Adrenal gland (tissue), 12 donors: ENCODE data around the gene MAD1L1. TPM values are rescaled to one million over a fixed set of nuclear protein-coding genes. Genes with fewer than 3 reads are reported as not detected.

Experiments
- DNase-seq, 7 donors: peaks; one replicate each; pipeline ENCODE4 v3.0.0-alpha.2; 2019 to 2020
- H3K27ac ChIP-seq, 5 donors: fragments of 200-600 bp; sonication (generic) in 4 of 5; 1 replicate in 3 of 5; 2 replicates in 2 of 5; pipeline versions ENCODE4 v1.5.1 to v1.8.0; 2016 to 2020; ENCODE audit warnings: mild to moderate bottlenecking in 1 of 5
- H3K27me3 ChIP-seq: fragments of 200-600 bp; 2 replicates; pipeline ENCODE4 v1.8.0; 2021
- H3K36me3 ChIP-seq, 2 donors: fragments of 200-600 bp; replicated peaks in 1 of 2; 1 replicate in 1 of 2; 2 replicates in 1 of 2; pipeline versions ENCODE4 v1.5.1 to v1.8.0; 2018 to 2022
- H3K4me1 ChIP-seq, 2 donors: fragments of 200-600 bp; replicated peaks in 1 of 2; 1 replicate in 1 of 2; 2 replicates in 1 of 2; pipeline versions ENCODE4 v1.5.1 to v1.8.0; 2018 to 2021
- H3K4me3 ChIP-seq, 4 donors: fragments of 200-600 bp; sonication (generic) in 3 of 4; one replicate each; pipeline ENCODE4 v1.5.1; 2016 to 2018
- H3K9me3 ChIP-seq, 3 donors: fragments of 200-600 bp; sonication (generic) in 1 of 3; replicated peaks in 1 of 3; 1 replicate in 2 of 3; 2 replicates in 1 of 3; pipeline versions ENCODE4 v1.5.1 to v1.8.0; 2016 to 2021
- CTCF ChIP-seq, 6 experiments: fragments of 450-650 bp in 4 of 6; fragments of 200-600 bp in 2 of 6; sonication (generic) in 1 of 6; IDR thresholded peaks; 1 replicate in 5 of 6; 2 replicates in 1 of 6; pipeline versions ENCODE4 v1.5.1 to v1.8.0; 2016 to 2021; ENCODE audit warnings: antibody characterized with exemption in 6 of 6, mild to moderate bottlenecking in 2 of 6, moderate library complexity in 1 of 6
- POLR2A ChIP-seq, 2 donors: fragments of 450-650 bp; IDR thresholded peaks; one replicate each; pipeline ENCODE4 v1.6.1; 2017; ENCODE audit warnings: antibody characterized with exemption in 2 of 2, mild to moderate bottlenecking in 2 of 2, moderate library complexity in 1 of 2
- WGBS, 4 donors: extraction: QIAGEN DNeasy Blood & Tissue Kit in 2 of 4; methylation state at CpG; one replicate each; pipeline versions ENCODE4 v1.1.5 to v1.1.7; 2013 to 2017; 5-methylcytosine and 5-hydroxymethylcytosine counted together
- intact Hi-C, 2 donors: fragments of 100-400 bp; cut with DNase I; formaldehyde crosslinking; loops; one replicate each; pipeline versions ENCODE4 v1.14.1 to v1.15.0; 2022 to 2023
- polyA plus RNA-seq, 3 donors: library from polyadenylated mRNA; stranded (reverse); fragments of 200-250 nt in 2 of 3; fragments of 350-450 nt in 1 of 3; fragmentation: Illumina TruSeq in 1 of 3; extraction: RNeasy Lipid Tissue Mini Kit (QIAGEN cat#74804) in 1 of 3; gene quantifications; one replicate each; pipeline ENCODE4 v1.2.3, GENCODE V29; 2013 to 2014
- total RNA-seq, 9 donors: library from RNA; depleted of rRNA in 4 of 9; stranded (reverse); fragments of >200 nt in 4 of 9; fragments of 120-200 nt in 1 of 9; fragmentation: NEBNext Ultra II Directional in 1 of 9; extraction: Animal tissue kit (Norgen Biotek cat#: 25700) in 1 of 9; gene quantifications; one replicate each; pipeline versions ENCODE4 v1.1.0 to v1.2.4, GENCODE V29; 2013 to 2023
- donor health status: healthy with polysubstance abuse.
- donor health status: Bipolar disorder and iron deficiency.
- donor health status: DM: yes; HTN: yes; CAD: no.
- donor health status: DM: no; HTN: no; CAD: no.
- donor health status: DM: no; HTN: no; CAD: no.
- donor health status: DM: yes; HTN: yes; CAD: no.

Gene MAD1L1
- total and polyA plus RNA-seq, 12 donors: 6.7 to 87.7 (median 28.9) TPM

- TF ChIP-seq POLR2A (IDR thresholded peaks at IDR 0.05) (no peak), CTCF (IDR thresholded peaks at IDR 0.05) (no peak)
- Histone ChIP-seq H3K27ac (no peak overlapping the region), H3K4me3 (no peak overlapping the region), H3K27me3 (no peaks in the 10 kb centered on the region), H3K9me3 (no peaks in the 10 kb centered on the region), H3K36me3 (no peaks in the 10 kb centered on the region), H3K4me1 (peaks cover 25 to 26% of the 10 kb centered on the region in 2 donors)
- 92 to 93% (median 93%) methylated on average over 26 to 29 of the region's 29 CpGs for WGBS, 4 donors
- DNase-seq: peak in 1 of 7 donors; percentile 1
- intact Hi-C loops: no loop called here
Measured at GRCh38 chr7:2016761-2017480, 215.8 kb downstream of the MAD1L1 start.

- H3K9me3 ChIP-seq: no peaks in the 10 kb centered on the region
- 97 to 99% (median 97%) methylated on average over 13 to 18 of the region's 18 CpGs for WGBS, 4 donors
- H3K4me3 ChIP-seq: no peak overlapping the region
- TF ChIP-seq CTCF (IDR thresholded peaks at IDR 0.05) (no peak), POLR2A (IDR thresholded peaks at IDR 0.05) (no peak)
- peak in 1 of 7 donors; percentile 5 for DNase-seq
- no peaks in the 10 kb centered on the region for H3K27me3 ChIP-seq
- intact Hi-C loops: no loop called here
- no peak overlapping the region for H3K27ac ChIP-seq
- H3K4me1 ChIP-seq: peaks cover 25 to 26% of the 10 kb centered on the region in 2 donors
- no peaks in the 10 kb centered on the region for H3K36me3 ChIP-seq
Measured at GRCh38 chr7:2016021-2016631, 216.6 kb downstream of the MAD1L1 start.

GRCh38 chr7:2015251-2015871 is 217.4 kb downstream of the MAD1L1 start:
- 94 to 100% (median 98%) methylated on average over 3 to 18 of the region's 18 CpGs for WGBS, 4 donors
- intact Hi-C loops: no loop called here

More at GRCh38 chr7:2015251-2015871, 217.4 kb downstream of the MAD1L1 start:
- H3K27ac ChIP-seq: no peak overlapping the region
- peak in 1 of 7 donors; percentile 5 for DNase-seq
- no peak for TF ChIP-seq CTCF (IDR thresholded peaks at IDR 0.05)
- TF ChIP-seq POLR2A (IDR thresholded peaks at IDR 0.05): no peak
- H3K4me1 ChIP-seq: peaks cover 22 to 23% of the 10 kb centered on the region in 2 donors
- no peak overlapping the region for H3K4me3 ChIP-seq
- no peaks in the 10 kb centered on the region for H3K36me3 ChIP-seq
- H3K9me3 ChIP-seq: no peaks in the 10 kb centered on the region
- no peaks in the 10 kb centered on the region for H3K27me3 ChIP-seq
